PC-3 (cell line): ENCODE data around the gene NOTCH4.

ENCODE experiments used
- CTCF ChIP-seq: fragments of 300-600 bp; sonication (generic); conservative IDR thresholded peaks from 2 replicates; pipeline ENCODE4 v1.5.1; 2017; ENCODE audit warnings: antibody characterized with exemption, low read depth, mild to moderate bottlenecking, low read length
- EZH2 ChIP-seq: fragments of 300-600 bp; sonication (generic); IDR thresholded peaks from one replicate; pipeline ENCODE4 v1.6.1; 2017; ENCODE audit warnings: antibody characterized with exemption, mild to moderate bottlenecking, low read length; ENCODE audit not compliant: unreplicated experiment

DNA sequence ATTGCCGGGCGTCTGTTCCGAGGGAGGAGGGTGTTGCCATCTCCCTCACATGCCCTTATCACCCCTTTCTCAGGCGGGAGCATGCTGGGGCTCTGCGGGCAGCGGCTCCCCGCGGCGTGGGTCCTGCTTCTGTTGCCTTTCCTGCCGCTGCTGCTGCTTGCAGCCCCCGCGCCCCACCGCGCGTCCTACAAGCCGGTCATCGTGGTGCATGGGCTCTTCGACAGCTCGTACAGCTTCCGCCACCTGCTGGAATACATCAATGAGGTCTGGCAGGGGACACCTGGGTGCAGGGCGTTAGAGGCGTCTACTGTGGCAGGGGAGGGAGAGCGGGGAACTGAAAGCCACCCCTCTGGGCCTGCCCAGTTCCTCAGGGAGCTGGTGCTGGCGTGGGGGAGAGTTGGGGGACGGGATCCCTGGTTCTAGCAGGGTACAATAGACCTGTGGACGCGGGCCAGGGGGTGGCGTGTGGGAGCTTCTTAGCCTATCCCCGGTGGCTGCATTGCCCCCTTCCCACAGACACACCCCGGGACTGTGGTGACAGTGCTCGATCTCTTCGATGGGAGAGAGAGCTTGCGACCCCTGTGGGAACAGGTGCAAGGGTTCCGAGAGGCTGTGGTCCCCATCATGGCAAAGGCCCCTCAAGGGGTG lies 69.2 kb downstream of the NOTCH4 start:
- TF ChIP-seq CTCF (peak; percentile 78), EZH2 (no peak)
